Measurements from ENCODE around the gene MUTYH.
"Not testable (repeated sequence)": the region's sequence is repeated elsewhere in the genome, so short reads cannot be mapped to it uniquely, and the experiment has no call there.

MUTYH gene

GRCh38 chr1:45299296-45299695 is 40.9 kb downstream of the MUTYH start:
- POLR2A ChIA-PET = interaction anchor here (0.8 kb wide), 1 partner anchor 494 kb away, joined by 3 read pairs; no protein-coding TSS in a partner anchor
- TF ChIP-seq, protein P1, sequence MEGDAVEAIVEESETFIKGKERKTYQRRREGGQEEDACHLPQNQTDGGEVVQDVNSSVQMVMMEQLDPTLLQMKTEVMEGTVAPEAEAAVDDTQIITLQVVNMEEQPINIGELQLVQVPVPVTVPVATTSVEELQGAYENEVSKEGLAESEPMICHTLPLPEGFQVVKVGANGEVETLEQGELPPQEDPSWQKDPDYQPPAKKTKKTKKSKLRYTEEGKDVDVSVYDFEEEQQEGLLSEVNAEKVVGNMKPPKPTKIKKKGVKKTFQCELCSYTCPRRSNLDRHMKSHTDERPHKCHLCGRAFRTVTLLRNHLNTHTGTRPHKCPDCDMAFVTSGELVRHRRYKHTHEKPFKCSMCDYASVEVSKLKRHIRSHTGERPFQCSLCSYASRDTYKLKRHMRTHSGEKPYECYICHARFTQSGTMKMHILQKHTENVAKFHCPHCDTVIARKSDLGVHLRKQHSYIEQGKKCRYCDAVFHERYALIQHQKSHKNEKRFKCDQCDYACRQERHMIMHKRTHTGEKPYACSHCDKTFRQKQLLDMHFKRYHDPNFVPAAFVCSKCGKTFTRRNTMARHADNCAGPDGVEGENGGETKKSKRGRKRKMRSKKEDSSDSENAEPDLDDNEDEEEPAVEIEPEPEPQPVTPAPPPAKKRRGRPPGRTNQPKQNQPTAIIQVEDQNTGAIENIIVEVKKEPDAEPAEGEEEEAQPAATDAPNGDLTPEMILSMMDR (IDR thresholded peaks at IDR 0.05; ENCODE audit: control extremely low read depth, extremely low read depth, low read depth, missing control alignments) = no peak
- CTCF ChIA-PET = interaction anchor here (1.2 to 8.4 kb wide), 13 partner anchors 17 to 506 kb away, joined by 3 to 188 read pairs (median 8); partner anchors contain the start of genes HECTD3, HPDL, MUTYH and TESK2
- no peak for DNase-seq (ENCODE audit: extremely low spot score)

- ChIA-PET CTCF (interaction anchor here (0.9 to 8.4 kb wide), 7 partner anchors 15 to 511 kb away, joined by 3 to 188 read pairs (median 12); partner anchors contain the start of genes HECTD3, TESK2 and UROD), POLR2A (interaction anchor here (0.7 kb wide), 1 partner anchor 276 kb away, joined by 3 read pairs; no protein-coding TSS in a partner anchor)
- DNase-seq (ENCODE audit: extremely low spot score) = no peak
- TF ChIP-seq, protein P1 (IDR thresholded peaks at IDR 0.05; ENCODE audit: control extremely low read depth, extremely low read depth, low read depth, missing control alignments) = no peak
Observed at GRCh38 chr1:45297666-45298356, 42.4 kb downstream of the MUTYH start.

DNA sequence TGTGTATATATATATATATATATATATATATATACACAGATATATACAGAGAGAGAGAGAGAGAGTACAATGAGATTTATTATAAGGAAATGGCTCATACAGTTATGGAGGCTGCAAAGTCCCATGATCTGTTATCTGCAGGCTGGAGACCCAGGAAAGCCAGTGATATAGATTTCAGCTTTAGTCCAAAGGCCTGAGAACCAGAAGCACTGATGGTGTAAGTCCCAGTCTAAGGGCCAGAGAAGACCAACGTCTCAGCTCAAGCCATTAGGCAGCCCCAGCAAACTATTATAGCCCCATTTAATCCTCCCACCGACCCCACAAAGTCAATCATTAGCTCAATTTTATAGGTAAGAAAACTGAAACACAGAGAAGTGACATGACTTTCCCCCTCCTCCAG is 48.5 kb downstream of the MUTYH start:
- DNase-seq (ENCODE audit: extremely low spot score) = no peak
- POLR2A ChIA-PET = no interaction called here
- TF ChIP-seq, protein P1 (IDR thresholded peaks at IDR 0.05; ENCODE audit: control extremely low read depth, extremely low read depth, low read depth, missing control alignments) = no peak
- CTCF ChIA-PET = interaction anchor here (0.8 to 2.8 kb wide), 5 partner anchors 9 to 279 kb away, joined by 4 to 19 read pairs (median 9); partner anchors contain the start of gene UROD

- DNase-seq (ENCODE audit: extremely low spot score); POLR2A ChIA-PET: not testable (repeated sequence)
- CTCF ChIA-PET = interaction anchor here (0.8 to 2.8 kb wide), 5 partner anchors 10 to 279 kb away, joined by 4 to 19 read pairs (median 9); partner anchors contain the start of gene UROD
Observed at GRCh38 chr1:45291002-45291401, 49.2 kb downstream of the MUTYH start.

GRCh38 chr1:45286521-45286920 is 53.7 kb downstream of the MUTYH start:
- DNase-seq (ENCODE audit: extremely low spot score); CTCF ChIA-PET; POLR2A ChIA-PET: not testable (repeated sequence)

GRCh38 chr1:45284858-45285257 is 55.4 kb downstream of the MUTYH start:
- POLR2A ChIA-PET, CTCF ChIA-PET: not testable (repeated sequence)

DNA sequence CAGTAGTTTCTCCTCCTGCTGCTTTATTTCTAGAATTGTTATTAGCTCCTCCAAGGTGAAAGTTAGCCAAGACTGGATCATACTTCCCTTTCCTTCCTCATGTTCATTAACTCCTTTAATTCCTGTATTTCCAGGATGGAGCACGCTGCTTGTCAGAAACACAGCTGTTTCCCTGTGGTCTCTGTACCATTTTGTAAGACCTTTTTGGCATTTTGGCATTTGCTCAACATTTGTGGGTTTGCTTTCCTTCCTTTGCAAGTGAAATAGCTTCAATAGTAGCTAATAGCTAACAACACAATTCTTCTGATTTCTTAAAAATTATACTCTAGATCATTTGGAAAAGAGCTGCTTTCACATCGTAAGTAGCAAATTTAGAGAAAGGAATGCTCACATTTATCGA is 57.9 kb downstream of the MUTYH start:
- DNase-seq (ENCODE audit: extremely low spot score) = no peak
- TF ChIP-seq, protein P1 (IDR thresholded peaks at IDR 0.05; ENCODE audit: control extremely low read depth, extremely low read depth, low read depth, missing control alignments) = no peak
- CTCF ChIA-PET = interaction anchor here (0.9 to 2.0 kb wide), 3 partner anchors 10 to 18 kb away, joined by 3 to 6 read pairs (median 4); no protein-coding TSS in a partner anchor
- POLR2A ChIA-PET = no interaction called here

More at GRCh38 chr1:45284858-45285257, 55.4 kb downstream of the MUTYH start:
- not testable (repeated sequence) for DNase-seq (ENCODE audit: extremely low spot score)

Data from GM10248 (cell line).